K562 (cell line): Measurements from ENCODE around the gene COL23A1. TPM values are rescaled to one million over a fixed set of nuclear protein-coding genes. Genes with fewer than 3 reads are reported as not detected.

ENCODE experiments used
- ATAC-seq: fragments of 200-7000 bp; cut with Tn5 transposase; 3 replicates; pipeline ENCODE4 v1.9.1; 2020; ENCODE audit warnings: moderate library complexity
- BruUV-seq: library from RNA; stranded (reverse); fragments of 400-500 nt; replicated peaks from 2 replicates; lab custom pipeline; 2021; lab: Mats Ljungman, UMichigan
- CTCF ChIA-PET: fragments of 300-600 bp; formaldehyde crosslinking; extraction: SDS; loops from one replicate; lab custom pipeline; 2021; ENCODE audit warnings: low intra/inter-chr PET ratio; lab: Yijun Ruan, JAX
- POLR2A ChIA-PET: fragments of 300-600, 350-650 bp; sonication (Branson Sonifier 250); formaldehyde crosslinking; extraction: SDS; loops from one replicate; lab custom pipeline; 2021; ENCODE audit warnings: antibody characterized with exemption, inconsistent platforms; lab: Yijun Ruan, JAX
- DNase-seq, 4 experiments: peaks; one replicate each; pipeline versions ENCODE4 v3.0.0 to v3.0.0-alpha.2; 2011 to 2018; ENCODE audit warnings: low spot score in 3 of 4, mixed read lengths in 3 of 4; ENCODE audit errors: extremely low read depth in 1 of 4
- FAIRE-seq: peaks from 2 replicates; lab custom pipeline; 2011; peaks lifted over from hg19 to GRCh38; lab: Jason Lieb, UNC
- H2AFZ ChIP-seq: 2 replicates; pipeline ENCODE4 v1.6.0; 2011; ENCODE audit warnings: low read depth, low read length, control low read depth, inconsistent platforms
- H3K27ac ChIP-seq: fragments of 200-600 bp; 3 replicates; pipeline ENCODE4 v1.8.0; 2011; ENCODE audit warnings: low read depth, mild to moderate bottlenecking, control low read depth, inconsistent platforms, low read length, moderate library complexity, mixed read lengths; ENCODE audit errors: extremely low read depth
- H3K27me3 ChIP-seq, 2 experiments: fragments of 300-600 bp in 1 of 2; 2 replicates in 1 of 2; 3 replicates in 1 of 2; pipeline versions ENCODE4 v1.6.0 to v1.8.0; 2011; ENCODE audit warnings: inconsistent platforms in 2 of 2, low read length in 2 of 2, mild to moderate bottlenecking in 1 of 2, mixed read lengths in 1 of 2, moderate library complexity in 1 of 2; ENCODE audit not compliant: control insufficient read depth in 2 of 2, insufficient read depth in 2 of 2
- H3K36me3 ChIP-seq: fragments of 300-600 bp; 3 replicates; pipeline ENCODE4 v1.8.0; 2011; ENCODE audit warnings: mild to moderate bottlenecking, low read length, inconsistent platforms; ENCODE audit not compliant: control insufficient read depth, insufficient read depth
- H3K4me1 ChIP-seq, 2 experiments: fragments of 200-600 bp in 1 of 2; replicated peaks in 1 of 2; 2 replicates in 1 of 2; 3 replicates in 1 of 2; pipeline versions ENCODE4 v1.5.1 to v1.8.0; 2011; ENCODE audit warnings: inconsistent platforms in 2 of 2, low read length in 2 of 2, mild to moderate bottlenecking in 1 of 2, mixed read lengths in 1 of 2, moderate library complexity in 1 of 2; ENCODE audit not compliant: control insufficient read depth in 2 of 2, insufficient read depth in 2 of 2
- H3K4me2 ChIP-seq: 2 replicates; pipeline ENCODE4 v1.6.1; 2011; ENCODE audit warnings: low read length, control low read depth, inconsistent platforms, mixed read lengths; ENCODE audit not compliant: insufficient read depth
- H3K4me3 ChIP-seq: fragments of 200-600 bp; sonication (generic), shearing (Covaris generic); 2 replicates; pipeline ENCODE4 v1.5.1; 2016; ENCODE audit warnings: control low read depth, inconsistent platforms
- H3K79me2 ChIP-seq: fragments of 200-600 bp; 3 replicates; pipeline ENCODE4 v1.8.0; 2011; ENCODE audit warnings: low read length, inconsistent platforms; ENCODE audit not compliant: control insufficient read depth, insufficient read depth
- H3K9ac ChIP-seq, 2 experiments: 2 replicates each; pipeline versions ENCODE4 v1.6.0 to v1.6.1; 2011; ENCODE audit warnings: low read depth in 2 of 2, low read length in 2 of 2, control low read depth in 1 of 2, inconsistent platforms in 1 of 2, mild to moderate bottlenecking in 1 of 2, mixed read lengths in 1 of 2; ENCODE audit not compliant: insufficient read depth in 1 of 2
- H3K9me1 ChIP-seq: one replicate; pipeline ENCODE4 v1.6.0; 2011; ENCODE audit warnings: inconsistent platforms, mild to moderate bottlenecking, low read length, moderate library complexity; ENCODE audit not compliant: control insufficient read depth, insufficient read depth
- H3K9me3 ChIP-seq: replicated peaks from 2 replicates; pipeline ENCODE4 v1.5.1; 2011; ENCODE audit warnings: low read depth, low read length, inconsistent platforms; ENCODE audit not compliant: control insufficient read depth, insufficient read depth
- H4K20me1 ChIP-seq: replicated peaks from 2 replicates; pipeline ENCODE4 v1.6.1; 2011; ENCODE audit warnings: low read length, inconsistent platforms, mixed read lengths; ENCODE audit not compliant: control insufficient read depth, insufficient read depth
- ARID3B ChIP-seq: fragments of 250-450 bp; sonication (Bioruptor Pico); IDR thresholded peaks from 2 replicates; pipeline ENCODE4 v1.4.0; 2020; ENCODE audit warnings: borderline replicate concordance
- CHD1 ChIP-seq: fragments of 200-600 bp; sonication (generic); IDR thresholded peaks from one replicate; pipeline ENCODE4 v1.6.1; 2012; ENCODE audit warnings: mild to moderate bottlenecking, moderate library complexity, low read length, inconsistent platforms
- E2F1 ChIP-seq: sonication (generic); formaldehyde crosslinking; IDR thresholded peaks from 2 replicates; pipeline ENCODE4 v1.8.1; 2023; ENCODE audit warnings: mild to moderate bottlenecking, missing genetic modification reagents, moderate library complexity
- FOXK1 ChIP-seq: sonication (generic); formaldehyde crosslinking; IDR thresholded peaks from 2 replicates; pipeline ENCODE4 v1.8.0; 2022; ENCODE audit warnings: missing genetic modification reagents, mild to moderate bottlenecking, borderline replicate concordance
- KHSRP ChIP-seq: fragments of 450-650 bp; IDR thresholded peaks from 2 replicates; pipeline ENCODE4 v1.6.1; 2017
- MLX ChIP-seq, 2 experiments: fragments of 450-650 bp in 1 of 2; sonication (generic) in 1 of 2; formaldehyde crosslinking; conservative IDR thresholded peaks; 2 replicates each; pipeline versions ENCODE4 v1.4.0 to v1.8.1; 2020 to 2022; ENCODE audit warnings: mild to moderate bottlenecking in 1 of 2, missing genetic modification reagents in 1 of 2
- POLR2B ChIP-seq: fragments of 450-650 bp; IDR thresholded peaks from 2 replicates; pipeline ENCODE4 v1.6.1; 2018; ENCODE audit warnings: low read depth; ENCODE audit not compliant: partially characterized antibody
- POLR2G ChIP-seq: fragments of 200-400 bp; formaldehyde crosslinking; IDR thresholded peaks from 2 replicates; pipeline ENCODE4 v1.6.1; 2017; ENCODE audit warnings: low read depth, mild to moderate bottlenecking, antibody characterized with exemption, low read length, moderate library complexity
- SUPT5H ChIP-seq: fragments of 450-650 bp; IDR thresholded peaks from 2 replicates; pipeline ENCODE4 v1.6.1; 2016
- TAF15 ChIP-seq: fragments of 200-400 bp; formaldehyde crosslinking; IDR thresholded peaks from 2 replicates; pipeline ENCODE4 v1.6.1; 2017; ENCODE audit warnings: mild to moderate bottlenecking, low read depth, low read length, moderate library complexity
- TGIF2 ChIP-seq: sonication (generic); formaldehyde crosslinking; IDR thresholded peaks from 2 replicates; pipeline ENCODE4 v1.8.1; 2022; ENCODE audit warnings: mild to moderate bottlenecking, missing genetic modification reagents, moderate library complexity
- ZNF134 ChIP-seq: fragments of 250-450 bp; sonication (Bioruptor Pico); conservative IDR thresholded peaks from 2 replicates; pipeline ENCODE4 v1.4.0; 2020
- ZNF277 ChIP-seq: fragments of 250-450 bp; sonication (Bioruptor Pico); IDR thresholded peaks from 2 replicates; pipeline ENCODE4 v1.8.0; 2022; ENCODE audit warnings: inconsistent platforms, mild to moderate bottlenecking, moderate library complexity, borderline replicate concordance
- ZNF354B ChIP-seq: fragments of 250-450 bp; sonication (Bioruptor Pico); IDR thresholded peaks from 2 replicates; pipeline ENCODE4 v1.4.0; 2020
- WGBS: fragments of 100-300 bp; shearing (Covaris generic); methylation state at CpG from one replicate; pipeline ENCODE4 v1.1.6; 2016; ENCODE audit warnings: low coverage, mixed read lengths; ENCODE audit not compliant: insufficient coverage; ENCODE audit errors: missing lambda C conversion rate; 5-methylcytosine and 5-hydroxymethylcytosine counted together
- in situ Hi-C: fragments of 300-500 bp; cut with MboI; formaldehyde crosslinking; loops from 4 replicates; pipeline ENCODE4 v1.15.0; 2018; ENCODE audit warnings: inconsistent platforms, mixed read lengths
- intact Hi-C: fragments of 100-400 bp; cut with micrococcal nuclease; formaldehyde crosslinking; loops from 2 replicates; pipeline ENCODE4 v1.14.2; 2022
- polyA plus RNA-seq, 8 experiments: library from polyadenylated mRNA; depleted of rRNA in 4 of 8; stranded (reverse) in 5 of 8; unstranded in 3 of 8; fragments of >200 nt; fragmentation: Nextera tagmentation in 2 of 8; fragmentation: Illumina TruSeq in 1 of 8; extraction: Ambion mirVana in 2 of 8; extraction: Trizol in 1 of 8; gene quantifications; 2 replicates each; pipeline versions ENCODE4 v1.2.1 to v1.2.3, GENCODE V29; 2011 to 2014; ENCODE audit warnings: inconsistent platforms in 1 of 8, missing spikeins in 1 of 8
- total RNA-seq, 7 experiments: library from RNA; depleted of rRNA in 6 of 7; stranded (reverse); fragments of >200 nt in 6 of 7; fragmentation: Illumina TruSeq in 2 of 7; extraction: Trizol in 2 of 7; gene quantifications; 2 replicates each; pipeline versions ENCODE4 v1.2.1 to v1.2.3, GENCODE V29; 2011 to 2021; ENCODE audit warnings: low replicate concordance in 1 of 7

The COL23A1 gene
- total and polyA plus RNA-seq, 9 of the 15 experiments (the other 6 are each of a cell fraction or from before 2014, with no cell fraction given) = 0.09 TPM; not detected in 8

- CTCF ChIA-PET = no interaction called here
- H3K27ac ChIP-seq = peak overlapping the region; percentile 36; the same call in 1 of the 3 replicates
- no peak for TF ChIP-seq ARID3B (CRISPR knock-in tag)
- no peak for TF ChIP-seq ZNF354B (CRISPR knock-in tag)
- no peak for TF ChIP-seq TGIF2 (CRISPR knock-in tag)
- TF ChIP-seq KHSRP = no peak
- TF ChIP-seq SUPT5H = peak; percentile 68
- TF ChIP-seq TAF15 = 0 out of 2 replicates have a peak, but pooled peaks have one; percentile 52
- no peak for TF ChIP-seq ZNF277 (CRISPR knock-in tag)
- no peak for TF ChIP-seq CHD1
- peak; percentile 57 for TF ChIP-seq POLR2B
- no peak for TF ChIP-seq MLX (CRISPR knock-in tag; conservative IDR thresholded peaks at IDR 0.05)
- peak; percentile 23; the same call in 1 of the 2 replicates for TF ChIP-seq E2F1 (CRISPR knock-in tag)
- TF ChIP-seq ZNF134 (CRISPR knock-in tag) = peak; percentile 62; the same call in 1 of the 2 replicates
- 0 out of 2 replicates have a peak, but pooled peaks have one; percentile 25 for TF ChIP-seq FOXK1 (CRISPR knock-in tag)
- peak; percentile 81 for TF ChIP-seq POLR2G
Observed at GRCh38 chr5:178213003-178213461, 377.2 kb downstream of the COL23A1 start.

More at GRCh38 chr5:178213003-178213461, 377.2 kb downstream of the COL23A1 start:
- 53% methylated on average over 4 of the region's 4 CpGs for WGBS
- POLR2A ChIA-PET = interaction anchor here (0.6 to 12.7 kb wide), 15 partner anchors 9 to 942 kb away, joined by 3 to 162 read pairs (median 4); partner anchors contain the start of genes HNRNPAB, NHP2 and PHYKPL
- Histone ChIP-seq H3K9me1 (peaks cover 2% of the 10 kb centered on the region), H3K9me3 (no peaks in the 10 kb centered on the region), H3K79me2 (peaks cover 19% of the 10 kb centered on the region), H3K27me3 (no peaks in the 10 kb centered on the region), H2AFZ (no peak overlapping the region), H3K4me2 (no peak overlapping the region), H4K20me1 (peaks cover 48% of the 10 kb centered on the region), H3K9ac (peak overlapping the region in 1 of 2 experiments; percentile 18; a peak in 2 of 4 replicates), H3K4me1 (peaks cover 2 to 15% of the 10 kb centered on the region in 2 experiments; a peak in 3 of 5 replicates), H3K4me3 (no peak overlapping the region), H3K36me3 (peaks cover 92% of the 10 kb centered on the region)
- intact Hi-C loops (no loop called here), in situ Hi-C loops (no loop called here)
- FAIRE-seq (no peak), ATAC-seq (peak; percentile 23), DNase-seq (no peak)
- no TSS peak for BruUV-seq
